Suppressor macrophage treated with lipopolysaccharide for 4 hours (primary cell): ENCODE results near the gene ZNF394.

ENCODE experiments used
- DNase-seq: peaks from one replicate; pipeline ENCODE4 v3.0.0-alpha.2; 2020

Gene ZNF394

DNA sequence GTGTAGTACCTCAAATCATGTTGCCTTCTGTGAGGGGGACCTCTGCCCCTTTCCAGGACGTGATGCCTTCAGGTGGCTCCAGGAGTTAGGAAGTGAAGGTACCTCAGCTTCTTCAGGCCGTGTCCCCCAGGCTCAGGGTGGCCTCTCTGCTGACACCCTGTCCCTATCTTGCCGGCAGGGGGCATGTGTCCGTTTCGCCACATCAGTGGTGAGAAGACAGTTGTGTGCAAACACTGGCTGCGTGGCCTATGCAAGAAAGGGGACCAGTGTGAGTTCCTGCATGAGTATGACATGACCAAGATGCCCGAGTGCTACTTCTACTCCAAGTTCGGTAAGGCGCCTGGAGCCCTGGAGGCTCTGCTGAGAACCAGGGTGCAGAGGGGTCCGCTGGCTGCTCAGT is 52.1 kb downstream of the ZNF394 start:
- DNase-seq, result no peak

DNA sequence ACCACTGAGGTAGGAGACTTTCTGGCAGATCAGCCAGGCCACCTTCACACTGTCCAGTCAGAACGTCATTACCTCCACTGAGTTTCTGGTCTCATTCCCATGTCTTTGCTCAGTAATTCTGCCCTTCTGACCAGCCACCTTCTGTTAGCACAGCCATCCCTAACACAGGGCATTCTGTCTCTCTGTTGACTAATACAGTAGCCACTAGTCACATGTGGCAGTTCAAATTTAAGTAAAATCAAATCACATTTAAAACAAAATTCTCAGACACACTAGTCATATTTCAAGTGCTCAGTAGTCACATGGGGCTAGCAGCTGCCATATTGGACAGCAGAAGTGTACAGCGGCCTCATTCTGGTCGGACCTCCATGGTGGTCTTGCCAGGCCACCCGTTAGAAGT is 54.0 kb downstream of the ZNF394 start:
- DNase-seq, result no peak
